GM12878 (cell line): Measurements from ENCODE around the gene PALLD. TPM values are rescaled to one million over a fixed set of nuclear protein-coding genes. Genes with fewer than 3 reads are reported as not detected.

Experiments
- ATAC-seq: fragments of 200-7000 bp; cut with Tn5 transposase; 3 replicates; pipeline ENCODE4 v1.9.1; 2020; ENCODE audit warnings: mild to moderate bottlenecking, moderate library complexity
- BruUV-seq: library from RNA; stranded (reverse); fragments of 400-500 nt; replicated peaks from 2 replicates; lab custom pipeline; 2021; lab: Mats Ljungman, UMichigan
- CTCF ChIA-PET: fragments of 300-600 bp; sonication (Branson Sonifier 250); formaldehyde crosslinking; extraction: SDS; loops from one replicate; lab custom pipeline; 2021; ENCODE audit warnings: inconsistent platforms; lab: Yijun Ruan, JAX
- POLR2A ChIA-PET: fragments of 350-600 bp; formaldehyde crosslinking; extraction: SDS; loops from one replicate; lab custom pipeline; 2021; ENCODE audit warnings: inconsistent platforms; lab: Charles Lee
- RAD21 ChIA-PET: fragments of 300-600 bp; sonication (Branson Sonifier 250); formaldehyde crosslinking; loops from one replicate; lab custom pipeline; 2023; ENCODE audit warnings: antibody characterized with exemption; ENCODE audit not compliant: unreplicated experiment; lab: Charles Lee
- SMC1A ChIA-PET: fragments of 300-600 bp; sonication (Branson Sonifier 250); formaldehyde crosslinking; loops from one replicate; lab custom pipeline; 2023; ENCODE audit not compliant: unreplicated experiment, uncharacterized antibody; lab: Charles Lee
- DNase-seq: peaks from one replicate; pipeline ENCODE4 v3.0.0-alpha.2; 2011; ENCODE audit warnings: low read depth, low spot score
- FAIRE-seq: peaks from 3 replicates; lab custom pipeline; 2011; peaks lifted over from hg19 to GRCh38; lab: Jason Lieb, UNC
- H2AFZ ChIP-seq: 2 replicates; pipeline ENCODE4 v1.6.0; 2011; ENCODE audit warnings: low read depth, low read length, control low read depth; ENCODE audit not compliant: control insufficient read depth
- H3K27ac ChIP-seq: 2 replicates; pipeline ENCODE4 v1.5.1; 2011; ENCODE audit warnings: control low read depth; ENCODE audit not compliant: control insufficient read depth, insufficient read depth
- H3K27me3 ChIP-seq, 2 experiments: replicated peaks in 1 of 2; 2 replicates each; pipeline versions ENCODE4 v1.6.0 to v1.6.1; 2011; ENCODE audit warnings: low read length in 1 of 2; ENCODE audit not compliant: control insufficient read depth in 2 of 2, insufficient read depth in 2 of 2
- H3K36me3 ChIP-seq, 2 experiments: 2 replicates each; pipeline ENCODE4 v1.5.1; 2011; ENCODE audit warnings: low read length in 1 of 2; ENCODE audit not compliant: control insufficient read depth in 2 of 2, insufficient read depth in 2 of 2
- H3K4me1 ChIP-seq: 2 replicates; pipeline ENCODE4 v1.6.1; 2011; ENCODE audit warnings: mild to moderate bottlenecking, low read length, moderate library complexity, mixed read lengths; ENCODE audit not compliant: control insufficient read depth, insufficient read depth
- H3K4me2 ChIP-seq: 2 replicates; pipeline ENCODE4 v1.6.0; 2011; ENCODE audit warnings: control low read depth; ENCODE audit not compliant: control insufficient read depth, insufficient read depth
- H3K4me3 ChIP-seq: fragments of 200-600 bp; sonication (generic); 2 replicates; pipeline ENCODE4 v1.5.1; 2016
- H3K79me2 ChIP-seq: 2 replicates; pipeline ENCODE4 v1.6.0; 2011; ENCODE audit warnings: low read length; ENCODE audit not compliant: control insufficient read depth, insufficient read depth
- H3K9ac ChIP-seq: 2 replicates; pipeline ENCODE4 v1.8.0; 2011; ENCODE audit warnings: low read length, control low read depth, mixed read lengths; ENCODE audit not compliant: control insufficient read depth, insufficient read depth
- H3K9me3 ChIP-seq: replicated peaks from 3 replicates; pipeline ENCODE4 v1.5.1; 2011; ENCODE audit warnings: mild to moderate bottlenecking, low read length; ENCODE audit not compliant: control insufficient read depth, insufficient read depth
- H4K20me1 ChIP-seq: 2 replicates; pipeline ENCODE4 v1.6.0; 2011; ENCODE audit not compliant: control insufficient read depth, insufficient read depth
- CHD1 ChIP-seq: IDR thresholded peaks from 2 replicates; pipeline ENCODE4 v1.6.1; 2012; ENCODE audit warnings: low read depth, low read length, improper control_type of control experiment
- ETV6 ChIP-seq, 2 experiments: fragments of 450-650 bp in 1 of 2; IDR thresholded peaks in 1 of 2; conservative IDR thresholded peaks in 1 of 2; 2 replicates each; pipeline ENCODE4 v1.6.1; 2014; ENCODE audit warnings: antibody characterized with exemption in 1 of 2, borderline replicate concordance in 1 of 2, low read depth in 1 of 2, mild to moderate bottlenecking in 1 of 2, moderate library complexity in 1 of 2
- IKZF2 ChIP-seq, 2 experiments: fragments of 450-650 bp; IDR thresholded peaks; 2 replicates each; pipeline ENCODE4 v1.6.1; 2017; ENCODE audit warnings: mild to moderate bottlenecking in 2 of 2, moderate library complexity in 2 of 2
- IRF3 ChIP-seq: fragments of 450-650 bp; IDR thresholded peaks from 2 replicates; pipeline ENCODE4 v1.6.1; 2014; ENCODE audit warnings: mild to moderate bottlenecking
- MEF2A ChIP-seq: IDR thresholded peaks from 2 replicates; pipeline ENCODE4 v1.6.1; 2011; ENCODE audit warnings: low read depth, mild to moderate bottlenecking, low read length, moderate library complexity; ENCODE audit not compliant: insufficient read depth
- MYB ChIP-seq: fragments of 150-350 bp; IDR thresholded peaks from 2 replicates; pipeline ENCODE4 v1.6.1; 2014; ENCODE audit warnings: mild to moderate bottlenecking, low read depth, low read length, borderline replicate concordance
- PAX8 ChIP-seq: fragments of 450-650 bp; IDR thresholded peaks from 2 replicates; pipeline ENCODE4 v1.6.1; 2017; ENCODE audit warnings: mild to moderate bottlenecking, moderate library complexity
- RELA ChIP-seq: fragments of 450-650 bp; IDR thresholded peaks from 2 replicates; pipeline ENCODE4 v1.8.0; 2014; ENCODE audit warnings: borderline replicate concordance; ENCODE audit not compliant: partially characterized antibody
- SP1 ChIP-seq: IDR thresholded peaks from one replicate; pipeline ENCODE4 v1.6.1; 2011; ENCODE audit warnings: low read depth, low read length
- SUZ12 ChIP-seq: fragments of 200-600 bp; sonication (generic); IDR thresholded peaks from one replicate; pipeline ENCODE4 v1.6.1; 2018; ENCODE audit warnings: antibody characterized with exemption, mild to moderate bottlenecking; ENCODE audit not compliant: unreplicated experiment
- TCF7 ChIP-seq: IDR thresholded peaks from 2 replicates; pipeline ENCODE4 v1.6.1; 2014; ENCODE audit warnings: antibody characterized with exemption, borderline replicate concordance
- ZZZ3 ChIP-seq: IDR thresholded peaks from 2 replicates; pipeline ENCODE4 v1.6.1; 2011; ENCODE audit warnings: low read depth; ENCODE audit not compliant: control insufficient read depth, insufficient read length
- WGBS: methylation state at CpG from one replicate; pipeline ENCODE4 v1.1.6; 2016; ENCODE audit warnings: low lambda C conversion rate; ENCODE audit not compliant: insufficient replicate concordance, insufficient coverage; ENCODE audit errors: missing lambda C conversion rate; 5-methylcytosine and 5-hydroxymethylcytosine counted together
- in situ Hi-C: fragments of 300-500 bp; cut with MboI; formaldehyde crosslinking; loops from 9 replicates; pipeline ENCODE4 v1.14.3; 2018; ENCODE audit warnings: mixed read lengths
- intact Hi-C: fragments of 100-400 bp; cut with micrococcal nuclease; formaldehyde crosslinking; loops from one replicate; pipeline ENCODE4 v1.14.2; 2022; ENCODE audit not compliant: unreplicated experiment
- polyA plus RNA-seq, 11 experiments: library from polyadenylated mRNA; depleted of rRNA in 4 of 11; unstranded in 6 of 11; stranded (reverse) in 5 of 11; fragments of >200 nt; fragmentation: Nextera tagmentation in 4 of 11; fragmentation: Illumina TruSeq in 1 of 11; extraction: Ambion mirVana in 4 of 11; extraction: Trizol in 1 of 11; gene quantifications; 1 replicate in 1 of 11; 2 replicates in 10 of 11; pipeline versions ENCODE4 v1.2.1 to v1.2.3, GENCODE V29; 2011 to 2016; ENCODE audit warnings: inconsistent platforms in 2 of 11, missing spikeins in 2 of 11, low read depth in 1 of 11
- total RNA-seq, 4 experiments: library from RNA; depleted of rRNA in 3 of 4; stranded (reverse); fragments of >200 nt in 3 of 4; fragmentation: Illumina TruSeq in 1 of 4; extraction: Trizol in 1 of 4; gene quantifications; 2 replicates each; pipeline versions ENCODE4 v1.2.1 to v1.2.3, GENCODE V29; 2013 to 2021
- TF ChIP-seq, protein P1 (sequence below): fragments of 450-650 bp; conservative IDR thresholded peaks from 2 replicates; pipeline ENCODE4 v1.6.1; 2017; ENCODE audit warnings: mild to moderate bottlenecking, moderate library complexity

Gene PALLD
- total and polyA plus RNA-seq, 10 of the 15 experiments (the other 5 are each of a cell fraction or from before 2014, with no cell fraction given), result 1.0 to 7.7 (median 1.7) TPM

GRCh38 chr4:168667376-168667775 is 170.5 kb downstream of the PALLD start:
- ChIA-PET SMC1A (no interaction called here), RAD21 (no interaction called here), CTCF (no interaction called here), POLR2A (no interaction called here)
- Histone ChIP-seq H3K9me3 (no peaks in the 10 kb centered on the region), H3K27ac (no peak overlapping the region), H2AFZ (no peak overlapping the region), H3K27me3 (no peaks in the 10 kb centered on the region; a peak in 2 of 4 replicates), H3K79me2 (no peaks in the 10 kb centered on the region), H3K9ac (no peak overlapping the region), H3K4me1 (no peaks in the 10 kb centered on the region), H3K36me3 (no peaks in the 10 kb centered on the region), H3K4me2 (no peak overlapping the region), H3K4me3 (no peak overlapping the region), H4K20me1 (no peaks in the 10 kb centered on the region)
- FAIRE-seq (no peak), ATAC-seq (no peak), DNase-seq (no peak)
- TF ChIP-seq IRF3 (no peak), SUZ12 (no peak)
- no TSS peak for BruUV-seq
- in situ Hi-C loops (no loop called here), intact Hi-C loops (no loop called here)
- WGBS, result 26% methylated on average over 3 of the region's 3 CpGs

GRCh38 chr4:168667921-168668320 is 171.1 kb downstream of the PALLD start:
- Histone ChIP-seq H4K20me1 (no peaks in the 10 kb centered on the region), H3K4me1 (no peaks in the 10 kb centered on the region), H3K9me3 (no peaks in the 10 kb centered on the region), H3K79me2 (no peaks in the 10 kb centered on the region), H3K27ac (no peak overlapping the region), H3K9ac (no peak overlapping the region), H3K4me2 (no peak overlapping the region), H3K4me3 (no peak overlapping the region), H3K27me3 (no peaks in the 10 kb centered on the region; a peak in 2 of 4 replicates), H2AFZ (no peak overlapping the region), H3K36me3 (no peaks in the 10 kb centered on the region)
- 21% methylated on average over 2 of the region's 2 CpGs for WGBS
- RAD21 ChIA-PET, result no interaction called here
- DNase-seq, result no peak
- no peak for ATAC-seq
- intact Hi-C loops, result no loop called here
- SMC1A ChIA-PET, result no interaction called here
- POLR2A ChIA-PET, result no interaction called here
- no TSS peak for BruUV-seq
- CTCF ChIA-PET, result no interaction called here
- in situ Hi-C loops, result no loop called here
- FAIRE-seq, result no peak
- no peak for TF ChIP-seq MEF2A
- TF ChIP-seq MYB, result no peak
- TF ChIP-seq TCF7, result no peak
- TF ChIP-seq PAX8, result no peak
- no peak for TF ChIP-seq ETV6 (conservative IDR thresholded peaks at IDR 0.05 in 1 of 2, IDR thresholded peaks at IDR 0.05 in 1 of 2; ENCODE audit: borderline replicate concordance in 1 of 2, low read depth in 1 of 2)
- TF ChIP-seq RELA, result no peak
- TF ChIP-seq, protein P1, sequence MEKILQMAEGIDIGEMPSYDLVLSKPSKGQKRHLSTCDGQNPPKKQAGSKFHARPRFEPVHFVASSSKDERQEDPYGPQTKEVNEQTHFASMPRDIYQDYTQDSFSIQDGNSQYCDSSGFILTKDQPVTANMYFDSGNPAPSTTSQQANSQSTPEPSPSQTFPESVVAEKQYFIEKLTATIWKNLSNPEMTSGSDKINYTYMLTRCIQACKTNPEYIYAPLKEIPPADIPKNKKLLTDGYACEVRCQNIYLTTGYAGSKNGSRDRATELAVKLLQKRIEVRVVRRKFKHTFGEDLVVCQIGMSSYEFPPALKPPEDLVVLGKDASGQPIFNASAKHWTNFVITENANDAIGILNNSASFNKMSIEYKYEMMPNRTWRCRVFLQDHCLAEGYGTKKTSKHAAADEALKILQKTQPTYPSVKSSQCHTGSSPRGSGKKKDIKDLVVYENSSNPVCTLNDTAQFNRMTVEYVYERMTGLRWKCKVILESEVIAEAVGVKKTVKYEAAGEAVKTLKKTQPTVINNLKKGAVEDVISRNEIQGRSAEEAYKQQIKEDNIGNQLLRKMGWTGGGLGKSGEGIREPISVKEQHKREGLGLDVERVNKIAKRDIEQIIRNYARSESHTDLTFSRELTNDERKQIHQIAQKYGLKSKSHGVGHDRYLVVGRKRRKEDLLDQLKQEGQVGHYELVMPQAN, result no peak
- no peak for TF ChIP-seq IKZF2 (IDR thresholded peaks at IDR 0.05)
- no peak for TF ChIP-seq ZZZ3
- no peak for TF ChIP-seq CHD1
- no peak for TF ChIP-seq SP1
